Uterus (tissue), 4 donors: ENCODE measurements around the gene HHAT. TPM values are rescaled to one million over a fixed set of nuclear protein-coding genes. Genes with fewer than 3 reads are reported as not detected.

Experiments
- DNase-seq, 2 donors: peaks; one replicate each; pipeline ENCODE4 v3.0.0-alpha.2; 2019 to 2020
- H3K27ac ChIP-seq, 2 donors: fragments of 200-600 bp; sonication (generic); 1 replicate in 1 of 2; 2 replicates in 1 of 2; pipeline ENCODE4 v1.5.1; 2016 to 2018
- H3K27me3 ChIP-seq, 2 donors: fragments of 200-600 bp; sonication (generic); one replicate each; pipeline ENCODE4 v1.5.1; 2018 to 2019; ENCODE audit warnings: control low read depth in 1 of 2
- H3K36me3 ChIP-seq, 2 donors: fragments of 200-600 bp; sonication (generic); one replicate each; pipeline ENCODE4 v1.5.1; 2019; ENCODE audit warnings: control low read depth in 1 of 2
- H3K4me1 ChIP-seq, 2 donors: fragments of 200-600 bp; sonication (generic); one replicate each; pipeline ENCODE4 v1.5.1; 2018 to 2019; ENCODE audit warnings: control low read depth in 1 of 2
- H3K4me3 ChIP-seq, 2 donors: fragments of 200-600 bp; sonication (generic); 1 replicate in 1 of 2; 2 replicates in 1 of 2; pipeline ENCODE4 v1.5.1; 2018 to 2019; ENCODE audit warnings: mild to moderate bottlenecking in 1 of 2
- H3K9me3 ChIP-seq, 2 donors: fragments of 200-600 bp; sonication (generic); one replicate each; pipeline ENCODE4 v1.5.1; 2019; ENCODE audit warnings: control low read depth in 1 of 2
- CTCF ChIP-seq, 4 experiments: fragments of 200-600 bp in 2 of 4; fragments of 450-650 bp in 2 of 4; sonication (generic) in 2 of 4; IDR thresholded peaks; one replicate each; pipeline ENCODE4 v1.5.1; 2016 to 2019; ENCODE audit warnings: antibody characterized with exemption in 4 of 4, mild to moderate bottlenecking in 2 of 4, moderate library complexity in 1 of 4
- POLR2A ChIP-seq, 2 donors: fragments of 450-650 bp; IDR thresholded peaks; one replicate each; pipeline ENCODE4 v1.6.1; 2016; ENCODE audit warnings: antibody characterized with exemption in 2 of 2, mild to moderate bottlenecking in 1 of 2, moderate library complexity in 1 of 2
- intact Hi-C: fragments of 100-400 bp; cut with DNase I; formaldehyde crosslinking; loops from one replicate; pipeline ENCODE4 v1.15.1; 2023; ENCODE audit warnings: low total_unique reads
- total RNA-seq, 4 donors: library from RNA; depleted of rRNA in 3 of 4; stranded (reverse); fragments of >200 nt in 3 of 4; gene quantifications; one replicate each; pipeline versions ENCODE4 v1.1.0 to v1.2.4, GENCODE V29; 2014 to 2023
- donor health status: DM: yes; HTN: yes; CAD: no.

Gene HHAT
- total RNA-seq, 4 donors from 2014 or later, result 0.88 to 10.9 (median 3.4) TPM

- intact Hi-C loops, result no loop called here
- Histone ChIP-seq H3K36me3 (no peaks in the 10 kb centered on the region), H3K27ac (no peak overlapping the region)
Observed at GRCh38 chr1:210616356-210616755, 287.7 kb downstream of the HHAT start.

GRCh38 chr1:210617293-210617692 is 288.6 kb downstream of the HHAT start:
- no peaks in the 10 kb centered on the region for H3K4me1 ChIP-seq
- H3K27ac ChIP-seq, result no peak overlapping the region
- DNase-seq, result no peak
- intact Hi-C loops, result no loop called here
- no peaks in the 10 kb centered on the region for H3K9me3 ChIP-seq
- H3K4me3 ChIP-seq, result no peak overlapping the region
- no peak for TF ChIP-seq POLR2A (IDR thresholded peaks at IDR 0.05)
- TF ChIP-seq CTCF (IDR thresholded peaks at IDR 0.05), result no peak
- H3K27me3 ChIP-seq, result no peaks in the 10 kb centered on the region
- H3K36me3 ChIP-seq, result no peaks in the 10 kb centered on the region

More at GRCh38 chr1:210616356-210616755, 287.7 kb downstream of the HHAT start:
- H3K27me3 ChIP-seq, result no peaks in the 10 kb centered on the region
- H3K4me1 ChIP-seq, result no peaks in the 10 kb centered on the region
- no peak for DNase-seq
- no peak for TF ChIP-seq CTCF (IDR thresholded peaks at IDR 0.05)
- TF ChIP-seq POLR2A (IDR thresholded peaks at IDR 0.05), result no peak
- no peak overlapping the region for H3K4me3 ChIP-seq
- H3K9me3 ChIP-seq, result no peaks in the 10 kb centered on the region

- H3K4me3 ChIP-seq, result no peak overlapping the region
- no peaks in the 10 kb centered on the region for H3K36me3 ChIP-seq
- intact Hi-C loops, result no loop called here
- H3K4me1 ChIP-seq, result no peaks in the 10 kb centered on the region
- TF ChIP-seq CTCF (IDR thresholded peaks at IDR 0.05), result no peak
- no peak for TF ChIP-seq POLR2A (IDR thresholded peaks at IDR 0.05)
- H3K27ac ChIP-seq, result no peak overlapping the region
- H3K27me3 ChIP-seq, result no peaks in the 10 kb centered on the region
- DNase-seq, result no peak
- H3K9me3 ChIP-seq, result no peaks in the 10 kb centered on the region
Observed at GRCh38 chr1:210618369-210618768, 289.7 kb downstream of the HHAT start.

GRCh38 chr1:210620867-210621488 is 292.3 kb downstream of the HHAT start:
- DNase-seq, result no peak
- Histone ChIP-seq H3K27me3 (no peaks in the 10 kb centered on the region), H3K36me3 (no peaks in the 10 kb centered on the region), H3K9me3 (no peaks in the 10 kb centered on the region), H3K4me1 (no peaks in the 10 kb centered on the region), H3K4me3 (no peak overlapping the region), H3K27ac (no peak overlapping the region)
- intact Hi-C loops, result no loop called here
- no peak for TF ChIP-seq POLR2A (IDR thresholded peaks at IDR 0.05)
- TF ChIP-seq CTCF (IDR thresholded peaks at IDR 0.05), result no peak

- DNase-seq, result no peak
- Histone ChIP-seq H3K9me3 (no peaks in the 10 kb centered on the region), H3K4me3 (no peak overlapping the region), H3K27me3 (no peaks in the 10 kb centered on the region), H3K36me3 (no peaks in the 10 kb centered on the region), H3K27ac (no peak overlapping the region), H3K4me1 (no peaks in the 10 kb centered on the region)
- intact Hi-C loops, result no loop called here
- TF ChIP-seq POLR2A (IDR thresholded peaks at IDR 0.05) (no peak), CTCF (IDR thresholded peaks at IDR 0.05) (no peak)
Observed at GRCh38 chr1:210621712-210622111, 293.0 kb downstream of the HHAT start.
